HepG2 (cell line): Measurements from ENCODE around the gene THSD4.

Experiments used
- BCL3 ChIP-seq: sonication (generic); formaldehyde crosslinking; IDR thresholded peaks from 2 replicates; pipeline ENCODE4 v1.5.1; 2020; ENCODE audit warnings: mild to moderate bottlenecking, missing genetic modification reagents, moderate library complexity
- MXI1 ChIP-seq: IDR thresholded peaks from 3 replicates; pipeline ENCODE4 v1.6.1; 2012; ENCODE audit warnings: low read depth, low read length, inconsistent platforms, borderline replicate concordance
- POLR2A ChIP-seq, 2 experiments: IDR thresholded peaks; 2 replicates each; pipeline ENCODE4 v1.6.1; 2011; ENCODE audit warnings: low read depth in 2 of 2, low read length in 2 of 2, mild to moderate bottlenecking in 1 of 2, moderate library complexity in 1 of 2; ENCODE audit not compliant: insufficient read depth in 1 of 2

GRCh38 chr15:71643918-71644317 is 528.6 kb downstream of the THSD4 start:
- no peak for TF ChIP-seq BCL3 (CRISPR knock-in tag)
- TF ChIP-seq POLR2A (IDR thresholded peaks at IDR 0.05; ENCODE audit: insufficient read depth in 1 of 2, low read depth in 2 of 2, low read length in 2 of 2) = no peak
- TF ChIP-seq MXI1 = no peak
